H1 (cell line): ENCODE results near the gene NPSR1. TPM values are rescaled to one million over a fixed set of nuclear protein-coding genes. Genes with fewer than 3 reads are reported as not detected.

ENCODE experiments used
- GABPA ChIP-seq: IDR thresholded peaks from 2 replicates; pipeline ENCODE4 v1.6.1; 2011; ENCODE audit warnings: mild to moderate bottlenecking, low read length, moderate library complexity, borderline replicate concordance; ENCODE audit not compliant: insufficient read depth
- JUN ChIP-seq: IDR thresholded peaks from 2 replicates; pipeline ENCODE4 v1.6.1; 2011; ENCODE audit warnings: low read depth, mild to moderate bottlenecking, improper control_type of control experiment, low read length
- POLR2AphosphoS5 ChIP-seq: IDR thresholded peaks from 2 replicates; pipeline ENCODE4 v1.6.1; 2011; ENCODE audit warnings: low read depth, low read length
- SRF ChIP-seq: IDR thresholded peaks from 2 replicates; pipeline ENCODE4 v1.6.1; 2011; ENCODE audit warnings: mild to moderate bottlenecking, low read depth, low read length, moderate library complexity
- polyA plus RNA-seq, 7 experiments: library from polyadenylated mRNA; depleted of rRNA in 3 of 7; stranded (reverse) in 5 of 7; unstranded in 2 of 7; fragments of >200 nt in 5 of 7; fragments of 200-250 nt in 2 of 7; gene quantifications; 1 replicate in 5 of 7; 2 replicates in 1 of 7; 4 replicates in 1 of 7; pipeline versions ENCODE4 v1.2.1 to v1.2.3, GENCODE V29; 2011 to 2013; ENCODE audit warnings: missing spikeins in 2 of 7, mixed read lengths in 2 of 7
- total RNA-seq: library from RNA; stranded (reverse); fragmentation: NEBNext Ultra II Directional; extraction: Animal tissue kit (Norgen Biotek cat#: 25700); gene quantifications from 2 replicates; pipeline ENCODE4 v1.2.1, GENCODE V29; 2021
- TF ChIP-seq, protein P1 (sequence below): IDR thresholded peaks from 2 replicates; pipeline ENCODE4 v1.6.1; 2011; ENCODE audit warnings: low read depth, mild to moderate bottlenecking, low read length; ENCODE audit not compliant: insufficient read depth
- TF ChIP-seq, protein P2 (sequence below): IDR thresholded peaks from 2 replicates; pipeline ENCODE4 v1.6.1; 2012; ENCODE audit warnings: inconsistent platforms

NPSR1 gene
- total and polyA plus RNA-seq, 2 of the 8 experiments (the other 6 are each of a cell fraction or from before 2014, with no cell fraction given) = not detected

- TF ChIP-seq, protein P1, sequence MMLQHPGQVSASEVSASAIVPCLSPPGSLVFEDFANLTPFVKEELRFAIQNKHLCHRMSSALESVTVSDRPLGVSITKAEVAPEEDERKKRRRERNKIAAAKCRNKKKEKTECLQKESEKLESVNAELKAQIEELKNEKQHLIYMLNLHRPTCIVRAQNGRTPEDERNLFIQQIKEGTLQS = no peak
- TF ChIP-seq JUN (no peak), POLR2AphosphoS5 (no peak), GABPA (no peak), SRF (no peak)
- TF ChIP-seq, protein P2, sequence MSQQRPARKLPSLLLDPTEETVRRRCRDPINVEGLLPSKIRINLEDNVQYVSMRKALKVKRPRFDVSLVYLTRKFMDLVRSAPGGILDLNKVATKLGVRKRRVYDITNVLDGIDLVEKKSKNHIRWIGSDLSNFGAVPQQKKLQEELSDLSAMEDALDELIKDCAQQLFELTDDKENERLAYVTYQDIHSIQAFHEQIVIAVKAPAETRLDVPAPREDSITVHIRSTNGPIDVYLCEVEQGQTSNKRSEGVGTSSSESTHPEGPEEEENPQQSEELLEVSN = no peak
- TF ChIP-seq, all 59 proteins: peak for 0
Observed at GRCh38 chr7:34653787-34654186, 4.2 kb upstream of the NPSR1 start (continued).
